ENCODE data around the gene CAMSAP3.

DNA sequence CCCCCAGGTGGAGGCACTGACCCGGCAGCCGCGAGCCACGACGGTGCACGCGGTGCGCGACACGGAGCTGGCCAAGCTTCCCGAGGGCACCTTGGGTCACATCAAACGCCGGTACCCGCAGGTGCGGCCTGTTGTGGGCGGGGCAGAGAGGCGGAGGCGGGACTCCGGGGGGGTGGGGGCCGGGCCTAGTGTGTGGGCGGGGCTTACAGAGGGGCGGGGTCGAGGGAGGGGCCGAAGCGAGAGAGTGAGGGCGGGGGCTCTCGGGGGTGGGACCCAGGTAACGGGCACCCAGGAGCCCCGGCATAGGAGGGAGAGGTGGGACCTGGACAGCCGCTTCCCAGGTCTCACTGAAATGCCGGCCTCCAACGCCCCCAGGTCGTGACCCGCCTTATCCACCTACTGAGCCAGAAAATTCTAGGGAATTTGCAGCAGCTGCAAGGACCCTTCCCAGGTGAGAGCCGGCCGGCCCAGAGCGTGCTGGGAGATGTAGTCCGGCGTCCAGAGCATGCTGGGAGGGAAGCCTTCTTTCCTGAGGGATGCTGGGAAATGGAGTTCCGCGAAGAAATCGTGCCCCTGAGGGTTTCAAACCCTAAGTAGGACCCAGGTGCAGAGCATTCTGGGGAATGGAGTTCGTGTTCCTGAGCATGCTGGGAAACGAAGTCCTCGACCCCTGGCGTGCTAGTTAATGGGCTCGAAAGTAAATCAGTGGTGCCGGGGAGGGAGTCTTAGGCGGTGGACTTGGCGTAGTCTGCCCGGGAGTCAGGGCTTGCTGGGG, 44.5 kb upstream of the CAMSAP3 start:
- TF ChIP-seq POLR2A (IDR thresholded peaks at IDR 0.05) = no peak
- TF ChIP-seq, protein P1, sequence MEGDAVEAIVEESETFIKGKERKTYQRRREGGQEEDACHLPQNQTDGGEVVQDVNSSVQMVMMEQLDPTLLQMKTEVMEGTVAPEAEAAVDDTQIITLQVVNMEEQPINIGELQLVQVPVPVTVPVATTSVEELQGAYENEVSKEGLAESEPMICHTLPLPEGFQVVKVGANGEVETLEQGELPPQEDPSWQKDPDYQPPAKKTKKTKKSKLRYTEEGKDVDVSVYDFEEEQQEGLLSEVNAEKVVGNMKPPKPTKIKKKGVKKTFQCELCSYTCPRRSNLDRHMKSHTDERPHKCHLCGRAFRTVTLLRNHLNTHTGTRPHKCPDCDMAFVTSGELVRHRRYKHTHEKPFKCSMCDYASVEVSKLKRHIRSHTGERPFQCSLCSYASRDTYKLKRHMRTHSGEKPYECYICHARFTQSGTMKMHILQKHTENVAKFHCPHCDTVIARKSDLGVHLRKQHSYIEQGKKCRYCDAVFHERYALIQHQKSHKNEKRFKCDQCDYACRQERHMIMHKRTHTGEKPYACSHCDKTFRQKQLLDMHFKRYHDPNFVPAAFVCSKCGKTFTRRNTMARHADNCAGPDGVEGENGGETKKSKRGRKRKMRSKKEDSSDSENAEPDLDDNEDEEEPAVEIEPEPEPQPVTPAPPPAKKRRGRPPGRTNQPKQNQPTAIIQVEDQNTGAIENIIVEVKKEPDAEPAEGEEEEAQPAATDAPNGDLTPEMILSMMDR (IDR thresholded peaks at IDR 0.05) = no peak

Data from heart left ventricle (tissue), 13 donors.